Measurements from ENCODE around the gene TECPR1.

The TECPR1 gene

GRCh38 chr7:98242934-98243333 is 9.1 kb downstream of the TECPR1 start:
- no peak for DNase-seq
- no peak for ATAC-seq

- ATAC-seq, result no peak
These were observed 9.7 kb downstream of the TECPR1 start for GRCh38 chr7:98242342-98242741.

GRCh38 chr7:98241674-98242241 is 10.3 kb downstream of the TECPR1 start:
- ATAC-seq (no peak), DNase-seq (no peak)

More at GRCh38 chr7:98242342-98242741, 9.7 kb downstream of the TECPR1 start:
- no peak for DNase-seq

DNA sequence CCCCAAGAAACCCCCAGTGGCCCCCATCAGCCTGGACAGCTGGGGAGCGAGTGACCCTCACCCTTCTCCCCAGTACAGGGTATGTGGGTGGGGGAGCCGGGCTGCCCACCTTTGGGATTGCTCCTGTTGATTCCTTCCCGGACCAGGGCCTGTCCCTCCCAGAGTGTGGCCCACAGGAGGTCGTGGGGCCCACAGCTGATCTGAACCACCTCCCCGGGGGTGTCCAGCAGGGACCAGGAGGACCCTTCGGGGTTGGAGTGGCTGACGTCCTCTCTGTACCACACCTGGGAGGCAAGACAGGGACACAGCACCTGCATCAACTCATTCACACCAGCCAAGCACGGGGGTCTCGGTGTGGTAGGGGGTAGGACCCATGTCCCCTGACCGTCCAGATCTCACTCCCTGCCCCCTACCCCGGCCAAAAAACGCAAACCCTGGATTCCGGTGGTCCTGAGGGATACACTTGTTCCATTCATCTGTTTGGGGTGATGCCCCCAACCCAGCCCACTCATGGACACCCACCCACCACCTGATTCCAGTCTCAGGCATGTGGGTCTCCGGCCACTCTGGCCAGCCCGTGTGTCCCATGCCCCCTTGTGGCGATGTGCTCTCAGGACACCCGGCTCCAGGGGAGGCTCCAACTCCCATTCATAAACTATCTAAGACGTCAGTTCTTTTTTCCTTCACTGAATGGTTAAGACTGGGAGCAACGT is 10.9 kb downstream of the TECPR1 start:
- ATAC-seq, result peak; percentile 36
- peak; percentile 43 for DNase-seq

DNA sequence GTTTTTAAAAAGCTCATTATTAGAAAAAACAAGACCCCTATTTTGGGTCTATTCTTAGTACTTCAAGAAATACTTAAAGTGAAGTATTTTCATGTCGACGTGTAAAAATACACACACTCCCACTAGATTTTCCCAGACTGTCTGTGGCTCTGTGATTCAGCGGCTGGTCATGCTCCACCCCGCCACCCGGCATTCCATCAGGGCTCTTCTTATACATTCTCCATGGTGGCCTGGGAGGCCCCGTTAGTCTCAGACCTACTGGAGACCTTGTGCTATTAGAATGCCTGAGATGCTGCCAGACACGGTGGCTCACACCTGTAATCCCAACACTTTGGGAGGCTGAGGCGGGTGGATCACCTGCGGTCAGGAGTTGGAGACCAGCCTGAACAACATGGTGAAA is 13.1 kb downstream of the TECPR1 start:
- no peak for ATAC-seq
- no peak for DNase-seq

- ATAC-seq, result no peak
These were observed 14.0 kb downstream of the TECPR1 start for GRCh38 chr7:98238076-98238475.

DNA sequence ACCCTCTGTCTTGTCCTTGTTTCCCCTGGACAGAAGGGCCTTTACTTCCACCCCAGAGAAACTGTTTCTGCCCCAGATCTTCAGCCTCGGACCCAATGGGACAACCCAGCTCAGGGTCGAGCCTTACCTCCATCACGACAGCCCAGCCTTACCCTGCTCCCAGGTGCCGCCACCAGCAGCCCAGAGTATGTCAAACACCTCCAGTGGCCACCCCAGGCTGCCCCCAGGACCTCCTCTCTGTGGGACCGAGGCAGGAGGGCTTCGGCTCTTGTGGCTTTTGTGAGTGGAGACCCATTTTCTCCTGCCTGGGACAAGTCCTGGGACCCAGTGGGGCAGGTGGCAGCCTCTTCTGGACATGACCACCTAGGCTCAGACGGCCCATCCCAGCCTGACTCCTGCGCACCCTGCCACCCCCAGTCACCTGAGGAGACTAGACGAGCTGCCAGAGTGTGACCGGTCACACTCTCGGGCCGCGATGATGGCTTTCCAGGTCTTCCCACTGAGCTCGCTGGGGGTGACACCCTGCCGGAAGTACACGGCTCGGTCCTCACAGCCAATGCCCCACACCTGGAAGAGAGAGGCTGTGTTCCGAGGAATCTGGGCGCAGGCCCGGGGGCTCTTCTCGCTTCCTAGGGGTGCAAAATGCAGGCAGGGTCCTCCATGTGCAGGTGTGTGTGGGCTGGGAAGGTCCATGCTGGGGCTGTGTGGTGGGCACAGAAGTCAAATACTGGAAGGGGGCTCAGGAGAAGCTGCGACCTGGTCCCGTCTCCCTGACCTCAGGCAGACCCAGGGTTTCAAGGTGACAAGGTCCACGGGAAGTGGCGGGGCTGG is 15.5 kb downstream of the TECPR1 start:
- ATAC-seq (no peak), DNase-seq (no peak)

More at GRCh38 chr7:98238076-98238475, 14.0 kb downstream of the TECPR1 start:
- DNase-seq, result no peak

GRCh38 chr7:98235901-98236300 is 16.1 kb downstream of the TECPR1 start:
- ATAC-seq, result no peak
- no peak for DNase-seq

DNA sequence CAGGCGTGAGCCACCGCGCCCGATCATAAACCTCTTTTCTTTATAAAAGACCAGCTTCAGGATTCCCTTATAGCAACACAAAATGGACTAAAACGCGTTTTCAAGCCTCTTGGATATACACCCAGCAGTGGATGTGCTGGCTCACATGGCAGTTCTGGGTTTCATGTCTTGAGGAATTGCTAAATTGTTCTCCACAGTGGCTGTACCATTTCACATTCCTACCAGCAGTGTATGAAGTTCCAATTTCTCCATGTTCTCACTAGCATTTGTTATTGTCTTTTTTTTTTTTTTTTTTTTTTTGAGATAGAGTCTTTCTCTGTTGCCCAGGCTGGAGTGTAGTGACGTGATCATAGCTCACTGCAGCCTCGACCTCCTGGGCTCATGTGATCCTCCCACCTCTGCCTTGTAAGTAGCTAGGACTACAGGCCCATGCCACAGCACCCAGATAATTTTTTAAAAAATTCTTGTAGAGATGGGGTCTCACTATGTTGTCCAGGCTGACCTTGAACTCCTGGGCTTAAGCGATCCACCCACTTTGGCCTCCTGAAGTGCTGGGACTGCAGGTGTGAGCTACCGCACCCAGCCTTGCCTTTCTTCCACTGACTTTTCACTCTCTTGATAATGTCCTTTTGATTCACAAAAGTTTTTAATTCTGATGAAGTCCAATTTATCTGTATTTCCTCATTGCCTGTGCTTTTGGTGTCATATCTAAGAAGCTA is 17.4 kb downstream of the TECPR1 start:
- no peak for ATAC-seq
- no peak for DNase-seq

GRCh38 chr7:98233219-98234070 is 18.6 kb downstream of the TECPR1 start:
- no peak for DNase-seq
- ATAC-seq, result no peak

GRCh38 chr7:98232799-98233198 is 19.2 kb downstream of the TECPR1 start:
- DNase-seq, result no peak
- ATAC-seq, result no peak

DNA sequence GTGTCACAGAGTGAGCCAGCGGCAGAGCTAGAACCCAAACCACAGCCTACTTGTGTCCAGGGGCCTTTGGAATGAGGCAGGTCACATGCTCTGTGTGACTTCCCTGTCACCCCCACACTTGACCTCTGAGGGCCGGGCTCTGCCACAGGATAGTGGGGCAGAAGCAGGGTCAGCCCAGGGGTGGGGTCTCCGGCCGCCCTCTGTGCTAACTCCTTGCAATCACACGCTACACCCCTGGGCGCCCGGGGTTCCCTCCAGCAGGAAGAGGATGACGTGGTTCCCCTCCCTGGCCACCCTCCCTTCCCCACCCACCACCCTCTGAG is 19.8 kb downstream of the TECPR1 start:
- ATAC-seq (no peak), DNase-seq (no peak)

GRCh38 chr7:98231493-98232262 is 20.4 kb downstream of the TECPR1 start:
- no peak for ATAC-seq

DNA sequence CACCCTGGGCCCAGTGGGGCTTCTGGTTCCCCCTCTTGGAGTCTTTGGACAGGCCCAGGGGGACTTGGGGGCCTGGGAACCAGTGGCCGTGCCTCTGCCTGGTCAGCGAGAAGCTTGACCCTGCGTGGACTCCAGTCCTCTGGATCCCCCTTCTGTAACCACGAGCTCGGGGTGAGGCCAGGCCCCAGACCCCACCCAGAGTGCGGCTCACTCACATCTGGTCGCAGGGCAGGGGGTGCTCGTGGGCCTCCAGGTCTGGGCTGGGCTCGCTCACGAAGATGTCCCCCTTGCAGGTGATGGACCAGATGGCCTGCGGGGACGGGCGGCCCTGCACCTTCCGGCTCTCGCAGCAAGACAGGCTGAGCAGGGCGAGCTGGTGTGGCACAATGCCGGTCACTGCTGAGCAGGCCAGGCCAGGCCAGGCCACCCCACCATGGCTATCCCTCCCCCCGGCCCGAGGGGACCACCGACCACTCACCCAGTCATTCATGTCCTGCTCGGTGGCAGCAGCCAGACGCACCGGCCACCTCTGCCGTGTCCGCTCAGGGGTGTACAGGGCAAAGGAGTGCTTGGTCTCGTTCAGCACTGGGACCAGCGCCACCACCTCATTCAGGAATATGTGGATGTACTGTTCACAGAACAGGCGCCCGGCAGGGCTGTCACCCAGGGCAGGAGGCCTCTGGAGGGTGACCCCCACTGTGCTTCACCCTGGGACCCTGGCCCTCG is 21.1 kb downstream of the TECPR1 start:
- ATAC-seq (no peak), DNase-seq (no peak)

More at GRCh38 chr7:98231493-98232262, 20.4 kb downstream of the TECPR1 start:
- DNase-seq, result no peak

DNA sequence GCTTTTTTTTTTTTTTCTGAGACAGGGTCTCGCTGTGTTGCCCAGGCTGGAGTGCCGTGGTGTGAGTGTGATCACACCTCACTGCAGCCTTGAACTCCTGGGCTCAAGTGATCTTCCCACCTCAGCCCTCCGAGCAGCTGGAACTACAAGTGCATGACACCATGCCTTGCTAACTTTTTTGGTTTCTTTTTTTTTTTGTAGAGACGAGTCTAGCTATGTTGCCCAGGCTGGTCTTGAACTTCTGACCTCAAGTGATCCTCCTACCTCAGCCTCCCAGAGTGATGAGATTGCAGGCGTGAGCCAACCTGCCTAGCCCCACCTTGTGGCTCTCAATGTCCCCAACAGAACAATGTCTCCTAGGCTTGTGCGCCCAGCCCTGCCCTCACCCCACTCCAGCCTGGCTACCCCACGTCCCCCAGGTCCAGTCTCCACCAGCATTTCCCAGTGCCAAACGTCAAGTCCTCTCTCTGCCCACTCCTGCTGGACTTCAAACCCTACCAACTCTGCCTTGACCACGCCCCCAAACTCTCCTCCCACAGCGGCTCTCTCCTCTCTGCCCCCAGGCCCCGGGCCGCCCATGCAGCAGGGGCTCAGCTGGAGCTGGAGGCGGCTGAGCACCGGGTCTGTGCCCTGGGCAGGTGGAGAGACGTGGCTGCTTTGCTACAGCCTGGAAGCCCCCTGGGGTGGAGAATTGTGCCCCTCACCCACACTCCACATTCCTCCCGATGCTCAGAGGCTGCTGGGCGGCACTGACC is 21.9 kb downstream of the TECPR1 start:
- DNase-seq (no peak), ATAC-seq (no peak)

DNA sequence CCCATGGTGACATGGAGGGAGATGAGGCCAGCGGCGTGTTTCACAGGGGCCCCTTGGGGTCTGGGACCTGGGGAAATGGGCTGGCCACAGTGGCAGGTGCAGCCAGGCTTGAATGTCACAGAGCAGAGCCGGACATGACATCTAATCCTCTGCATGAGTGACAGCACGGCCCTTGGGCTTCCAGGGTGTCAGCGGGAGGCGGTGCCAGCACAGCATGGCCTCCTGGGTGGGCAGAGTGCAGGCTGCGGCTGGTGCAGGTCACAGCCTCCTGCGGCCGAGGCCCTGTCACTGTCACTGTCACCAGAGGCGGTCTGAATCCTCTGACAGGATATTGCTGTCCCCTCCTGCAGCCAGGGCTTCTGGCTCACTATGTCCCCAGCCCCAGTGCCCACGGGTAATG is 22.6 kb downstream of the TECPR1 start:
- ATAC-seq, result no peak
- no peak for DNase-seq

- DNase-seq (no peak), ATAC-seq (no peak)
These were observed 23.2 kb downstream of the TECPR1 start for GRCh38 chr7:98228801-98229200.

GRCh38 chr7:98227939-98228338 is 24.1 kb downstream of the TECPR1 start:
- no peak for DNase-seq
- no peak for ATAC-seq

GRCh38 chr7:98225913-98226614 is 26.0 kb downstream of the TECPR1 start:
- ATAC-seq, result no peak
- no peak for DNase-seq

Measured in stimulated activated naive CD8-positive, alpha-beta T cell treated with anti-CD3 and anti-CD28 coated beads, Interleukin-15, Interleukin-2, amounts not matched to agents 100 U/mL and 50 U/mL, for 24 hours (primary cell).